ENCODE data around the gene ARL15. TPM values are rescaled to one million over a fixed set of nuclear protein-coding genes. Genes with fewer than 3 reads are reported as not detected.
"Not testable (repeated sequence)": the region's sequence is repeated elsewhere in the genome, so short reads cannot be mapped to it uniquely, and the experiment has no call there.

ARL15 gene
- total RNA-seq, 4 donors from 2014 or later = 13.0 to 52.7 (median 17.1) TPM

- no peaks in the 10 kb centered on the region for H3K36me3 ChIP-seq
- DNase-seq (ENCODE audit: low spot score in 2 of 2) = no peak
- H3K27me3 ChIP-seq = no peaks in the 10 kb centered on the region
- H3K9me3 ChIP-seq = no peaks in the 10 kb centered on the region
- TF ChIP-seq EP300 (IDR thresholded peaks at IDR 0.05) (no peak), POLR2A (IDR thresholded peaks at IDR 0.05) (no peak)
- TF ChIP-seq, protein P1, sequence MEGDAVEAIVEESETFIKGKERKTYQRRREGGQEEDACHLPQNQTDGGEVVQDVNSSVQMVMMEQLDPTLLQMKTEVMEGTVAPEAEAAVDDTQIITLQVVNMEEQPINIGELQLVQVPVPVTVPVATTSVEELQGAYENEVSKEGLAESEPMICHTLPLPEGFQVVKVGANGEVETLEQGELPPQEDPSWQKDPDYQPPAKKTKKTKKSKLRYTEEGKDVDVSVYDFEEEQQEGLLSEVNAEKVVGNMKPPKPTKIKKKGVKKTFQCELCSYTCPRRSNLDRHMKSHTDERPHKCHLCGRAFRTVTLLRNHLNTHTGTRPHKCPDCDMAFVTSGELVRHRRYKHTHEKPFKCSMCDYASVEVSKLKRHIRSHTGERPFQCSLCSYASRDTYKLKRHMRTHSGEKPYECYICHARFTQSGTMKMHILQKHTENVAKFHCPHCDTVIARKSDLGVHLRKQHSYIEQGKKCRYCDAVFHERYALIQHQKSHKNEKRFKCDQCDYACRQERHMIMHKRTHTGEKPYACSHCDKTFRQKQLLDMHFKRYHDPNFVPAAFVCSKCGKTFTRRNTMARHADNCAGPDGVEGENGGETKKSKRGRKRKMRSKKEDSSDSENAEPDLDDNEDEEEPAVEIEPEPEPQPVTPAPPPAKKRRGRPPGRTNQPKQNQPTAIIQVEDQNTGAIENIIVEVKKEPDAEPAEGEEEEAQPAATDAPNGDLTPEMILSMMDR (IDR thresholded peaks at IDR 0.05) = no peak
- WGBS, 2 donors = 45 to 53% methylated on average over 3 of the region's 3 CpGs
- no peak overlapping the region for H3K4me3 ChIP-seq
- peak overlapping the region in 1 of 4 donors; percentile 50 for H3K27ac ChIP-seq
- peaks cover 0 to 13% (median 2%) of the 10 kb centered on the region in 4 donors for H3K4me1 ChIP-seq
Observed at GRCh38 chr5:54063817-54064216, 246.6 kb downstream of the ARL15 start.

DNA sequence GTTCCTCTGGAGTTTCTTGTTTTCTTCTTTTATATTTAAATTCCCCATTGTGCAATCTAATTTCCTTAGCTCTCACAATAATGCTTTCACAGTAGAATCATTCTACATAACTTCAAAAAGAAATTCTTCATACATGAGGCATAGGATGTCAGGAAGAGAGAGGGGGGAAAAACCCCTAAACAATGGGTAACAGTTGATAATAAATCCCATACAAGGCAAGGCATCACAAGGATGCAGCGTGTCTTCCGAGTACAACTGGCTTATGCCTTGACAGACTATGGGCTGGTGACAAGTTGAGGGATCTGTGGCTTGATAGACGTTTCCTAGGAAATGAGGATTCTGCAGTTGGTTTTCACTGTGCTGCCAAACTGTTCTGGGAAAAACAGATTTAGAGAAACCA, 247.4 kb downstream of the ARL15 start:
- peak overlapping the region in 1 of 4 donors; percentile 40 for H3K27ac ChIP-seq
- 39 to 46% methylated on average over 3 of the region's 3 CpGs for whole genome bisulfite sequencing, 2 donors
- H3K4me1 ChIP-seq = peaks cover 0 to 13% (median 2%) of the 10 kb centered on the region in 4 donors
- TF ChIP-seq POLR2A (IDR thresholded peaks at IDR 0.05) (no peak), EP300 (IDR thresholded peaks at IDR 0.05) (no peak)
- TF ChIP-seq, protein P1 (IDR thresholded peaks at IDR 0.05) = no peak
- no peak overlapping the region for H3K4me3 ChIP-seq
- H3K36me3 ChIP-seq = no peaks in the 10 kb centered on the region
- H3K9me3 ChIP-seq = no peaks in the 10 kb centered on the region
- H3K27me3 ChIP-seq = no peaks in the 10 kb centered on the region
- no peak for DNase-seq (ENCODE audit: low spot score in 2 of 2)

DNA sequence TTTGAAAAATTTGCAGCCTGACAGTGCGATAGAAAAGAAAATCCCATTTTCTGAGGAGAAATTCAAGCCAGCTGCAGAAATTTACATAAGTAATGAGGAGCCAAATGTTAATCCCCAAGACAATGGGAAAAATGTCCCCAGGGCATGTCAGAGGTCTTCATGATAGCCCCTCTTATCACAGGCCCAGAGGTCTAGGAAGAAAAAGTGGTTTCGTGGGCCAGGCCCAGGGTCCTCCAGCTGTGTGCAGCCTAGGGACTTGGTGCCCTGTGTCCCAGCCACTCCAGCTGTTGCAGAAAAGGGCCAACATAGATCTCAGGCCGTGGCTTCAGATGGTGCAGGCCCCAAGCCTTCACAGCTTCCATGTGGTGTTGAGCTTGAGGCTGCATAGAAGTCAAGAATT, 249.5 kb downstream of the ARL15 start:
- not testable (repeated sequence) for H3K9me3 ChIP-seq; H3K36me3 ChIP-seq; H3K27ac ChIP-seq; H3K27me3 ChIP-seq; H3K4me3 ChIP-seq; DNase-seq (ENCODE audit: low spot score in 2 of 2)
- H3K4me1 ChIP-seq = peaks cover 0 to 13% (median 2%) of the 10 kb centered on the region in 4 donors
- 94 to 97% methylated on average over 3 of the region's 3 CpGs for WGBS, 2 donors

- Histone ChIP-seq H3K4me1 (no peaks in the 10 kb centered on the region), H3K27me3 (no peaks in the 10 kb centered on the region), H3K9me3 (no peaks in the 10 kb centered on the region), H3K36me3 (no peaks in the 10 kb centered on the region), H3K4me3 (no peak overlapping the region), H3K27ac (no peak overlapping the region)
- WGBS, 2 donors = 26 to 38% methylated on average over 2 of the region's 2 CpGs
- TF ChIP-seq POLR2A (IDR thresholded peaks at IDR 0.05) (no peak), EP300 (IDR thresholded peaks at IDR 0.05) (no peak)
- TF ChIP-seq, protein P1 (IDR thresholded peaks at IDR 0.05) = no peak
- DNase-seq (ENCODE audit: low spot score in 2 of 2) = no peak
Observed at GRCh38 chr5:54049963-54050362, 260.4 kb downstream of the ARL15 start.

- no peak for TF ChIP-seq POLR2A (IDR thresholded peaks at IDR 0.05)
- TF ChIP-seq, protein P1 (IDR thresholded peaks at IDR 0.05) = no peak
- TF ChIP-seq EP300 (IDR thresholded peaks at IDR 0.05) = no peak
- no peak for DNase-seq (ENCODE audit: low spot score in 2 of 2)
- no peaks in the 10 kb centered on the region for H3K9me3 ChIP-seq
- no peak overlapping the region for H3K27ac ChIP-seq
- H3K4me3 ChIP-seq = no peak overlapping the region
- H3K36me3 ChIP-seq = no peaks in the 10 kb centered on the region
- no peaks in the 10 kb centered on the region for H3K27me3 ChIP-seq
- H3K4me1 ChIP-seq = no peaks in the 10 kb centered on the region
- 98 to 100% methylated on average over 1 of the region's 1 CpG for WGBS, 2 donors
Observed at GRCh38 chr5:54049144-54049543, 261.2 kb downstream of the ARL15 start.
